ENCODE data around the gene KLHL25.

The KLHL25 gene

DNA sequence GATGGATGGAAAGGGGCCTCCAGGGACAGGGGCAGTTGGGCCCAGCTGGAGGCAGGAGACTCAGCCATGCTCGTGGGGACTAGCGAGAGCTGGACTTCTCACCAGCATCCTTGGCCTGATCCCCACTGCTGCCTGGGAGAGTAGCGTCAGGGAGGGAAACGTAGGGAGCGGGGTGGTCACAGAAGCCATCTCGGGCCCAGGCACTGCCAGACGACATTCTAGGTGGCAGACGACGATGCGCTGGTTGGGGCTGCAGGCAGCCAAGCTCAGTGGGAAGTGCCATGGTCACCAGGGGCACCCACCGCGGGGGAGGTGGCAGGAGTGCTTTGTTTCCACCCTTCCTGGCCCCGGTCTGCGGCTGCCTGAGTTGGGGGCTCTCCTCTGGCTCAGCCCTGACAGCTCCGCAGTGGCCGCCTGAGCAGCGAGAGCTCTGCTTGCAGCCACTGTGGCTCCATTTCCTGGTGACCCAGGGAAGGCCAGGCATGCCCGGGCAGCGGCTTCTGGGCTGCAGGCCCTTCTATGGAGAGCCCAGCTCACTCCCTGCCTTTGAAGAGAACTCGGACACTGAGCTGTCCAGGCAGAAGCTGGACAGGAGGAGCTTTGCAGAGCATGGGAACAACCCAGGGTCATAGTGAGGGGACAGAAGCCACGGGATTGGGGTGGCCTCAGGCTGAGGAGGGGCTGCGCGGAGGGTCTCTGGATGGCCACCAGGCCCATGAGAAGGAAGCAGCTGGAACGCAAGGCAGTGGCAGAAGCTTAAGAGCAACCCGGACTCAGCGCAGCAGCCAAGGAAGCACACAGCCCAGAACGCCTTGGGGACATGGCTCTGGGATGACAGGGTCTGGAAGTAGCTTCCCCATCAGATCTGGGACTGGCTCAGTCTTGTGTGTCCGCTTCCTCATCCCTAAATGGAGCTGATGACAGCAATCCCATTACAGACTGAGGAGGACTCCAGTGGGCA lies 30.8 kb downstream of the KLHL25 start:
- no peak for DNase-seq (ENCODE audit: low read depth)
- no peak overlapping the region for H3K4me3 ChIP-seq (ENCODE audit: low read length)
- TF ChIP-seq, protein P1, sequence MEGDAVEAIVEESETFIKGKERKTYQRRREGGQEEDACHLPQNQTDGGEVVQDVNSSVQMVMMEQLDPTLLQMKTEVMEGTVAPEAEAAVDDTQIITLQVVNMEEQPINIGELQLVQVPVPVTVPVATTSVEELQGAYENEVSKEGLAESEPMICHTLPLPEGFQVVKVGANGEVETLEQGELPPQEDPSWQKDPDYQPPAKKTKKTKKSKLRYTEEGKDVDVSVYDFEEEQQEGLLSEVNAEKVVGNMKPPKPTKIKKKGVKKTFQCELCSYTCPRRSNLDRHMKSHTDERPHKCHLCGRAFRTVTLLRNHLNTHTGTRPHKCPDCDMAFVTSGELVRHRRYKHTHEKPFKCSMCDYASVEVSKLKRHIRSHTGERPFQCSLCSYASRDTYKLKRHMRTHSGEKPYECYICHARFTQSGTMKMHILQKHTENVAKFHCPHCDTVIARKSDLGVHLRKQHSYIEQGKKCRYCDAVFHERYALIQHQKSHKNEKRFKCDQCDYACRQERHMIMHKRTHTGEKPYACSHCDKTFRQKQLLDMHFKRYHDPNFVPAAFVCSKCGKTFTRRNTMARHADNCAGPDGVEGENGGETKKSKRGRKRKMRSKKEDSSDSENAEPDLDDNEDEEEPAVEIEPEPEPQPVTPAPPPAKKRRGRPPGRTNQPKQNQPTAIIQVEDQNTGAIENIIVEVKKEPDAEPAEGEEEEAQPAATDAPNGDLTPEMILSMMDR (IDR thresholded peaks at IDR 0.05; ENCODE audit: insufficient read depth, low read depth, low read length, missing control alignments): no peak

- H3K4me3 ChIP-seq (ENCODE audit: low read length): no peak overlapping the region
- TF ChIP-seq, protein P1 (IDR thresholded peaks at IDR 0.05; ENCODE audit: insufficient read depth, low read depth, low read length, missing control alignments): no peak
- no peak for DNase-seq (ENCODE audit: low read depth)
Observed at GRCh38 chr15:85763157-85763556, 31.6 kb downstream of the KLHL25 start.

DNA sequence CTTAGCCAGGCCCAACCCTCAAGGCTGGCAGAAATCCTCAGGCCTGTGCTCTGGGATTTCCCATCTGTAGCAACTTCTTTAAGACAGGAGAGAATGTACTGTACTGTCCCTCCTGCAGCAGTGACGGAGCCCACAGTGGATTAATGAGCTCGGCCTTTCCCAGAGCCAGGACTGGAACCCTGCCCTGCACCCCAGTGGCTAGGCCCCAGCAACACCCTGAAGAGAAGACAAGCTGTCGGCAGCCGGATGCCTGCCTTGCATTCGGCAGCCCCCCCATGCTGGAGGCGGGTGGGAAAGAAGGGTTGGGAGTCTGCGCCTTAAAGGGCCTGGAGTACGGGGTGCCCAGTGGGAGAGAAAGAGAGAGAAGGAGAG lies 32.0 kb downstream of the KLHL25 start:
- TF ChIP-seq, protein P1 (IDR thresholded peaks at IDR 0.05; ENCODE audit: insufficient read depth, low read depth, low read length, missing control alignments): no peak
- DNase-seq (ENCODE audit: low read depth): no peak
- no peak overlapping the region for H3K4me3 ChIP-seq (ENCODE audit: low read length)

GRCh38 chr15:85762039-85762755 lies 32.5 kb downstream of the KLHL25 start:
- TF ChIP-seq, protein P1 (IDR thresholded peaks at IDR 0.05; ENCODE audit: insufficient read depth, low read depth, low read length, missing control alignments): no peak
- no peak overlapping the region for H3K4me3 ChIP-seq (ENCODE audit: low read length)
- DNase-seq (ENCODE audit: low read depth): no peak

GRCh38 chr15:85761635-85762034 lies 33.1 kb downstream of the KLHL25 start:
- no peak overlapping the region for H3K4me3 ChIP-seq (ENCODE audit: low read length)
- peak; percentile 90 for DNase-seq (ENCODE audit: low read depth)
- TF ChIP-seq, protein P1 (IDR thresholded peaks at IDR 0.05; ENCODE audit: insufficient read depth, low read depth, low read length, missing control alignments): no peak

- no peak overlapping the region for H3K4me3 ChIP-seq (ENCODE audit: low read length)
- peak; percentile 20 for DNase-seq (ENCODE audit: low read depth)
- TF ChIP-seq, protein P1 (IDR thresholded peaks at IDR 0.05; ENCODE audit: insufficient read depth, low read depth, low read length, missing control alignments): peak; percentile 7
Observed at GRCh38 chr15:85760531-85761371, 34.0 kb downstream of the KLHL25 start.
